Upper lobe of left lung (tissue), 4 donors: ENCODE measurements around the gene L2HGDH.

Experiments
- CTCF ChIP-seq, 6 experiments: fragments of 450-650 bp in 4 of 6; fragments of 200-600 bp in 2 of 6; sonication (generic) in 2 of 6; IDR thresholded peaks; one replicate each; pipeline ENCODE4 v1.5.1; 2016 to 2019; ENCODE audit warnings: antibody characterized with exemption in 6 of 6
- EP300 ChIP-seq, 4 donors: sonication (generic); formaldehyde crosslinking; IDR thresholded peaks; one replicate each; pipeline ENCODE4 v1.5.1; 2017; ENCODE audit warnings: antibody characterized with exemption in 4 of 4, control low read depth in 2 of 4
- POLR2AphosphoS5 ChIP-seq, 2 donors: sonication (generic); formaldehyde crosslinking; IDR thresholded peaks; one replicate each; pipeline ENCODE4 v1.5.1; 2017; ENCODE audit warnings: antibody characterized with exemption in 2 of 2

GRCh38 chr14:50290306-50290705, 21.7 kb downstream of the L2HGDH start:
- TF ChIP-seq CTCF (IDR thresholded peaks at IDR 0.05): no peak
- no peak for TF ChIP-seq POLR2AphosphoS5 (IDR thresholded peaks at IDR 0.05)
- no peak for TF ChIP-seq EP300 (IDR thresholded peaks at IDR 0.05)
